ENCODE measurements around the gene GLP1R. TPM values are rescaled to one million over a fixed set of nuclear protein-coding genes. Genes with fewer than 3 reads are reported as not detected.

The GLP1R gene
- total and polyA plus RNA-seq, 2 of the 4 experiments (the other 2 are of a cell fraction): not detected

DNA sequence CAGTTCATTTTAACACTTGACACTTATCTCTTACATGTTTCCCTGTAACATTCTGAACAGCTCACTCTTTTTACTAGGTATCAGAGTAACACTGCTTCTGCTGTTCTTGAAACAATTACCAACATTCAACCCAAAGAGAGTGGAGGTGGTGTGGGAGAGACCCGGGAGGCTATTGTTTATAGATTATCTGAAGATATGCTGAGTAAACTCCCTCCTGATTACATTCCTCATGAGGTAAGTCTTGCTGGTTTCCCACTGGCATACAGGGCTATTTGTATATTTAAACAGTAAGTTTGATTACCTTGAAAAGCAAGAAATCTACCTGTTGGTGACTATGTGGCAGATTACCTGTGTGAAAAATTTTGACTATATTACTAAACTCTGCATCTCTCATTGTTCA lies 39.8 kb upstream of the GLP1R start:
- H3K4me1 ChIP-seq (ENCODE audit: control insufficient read depth, insufficient read depth, low read length): no peaks in the 10 kb centered on the region

More for the DNA sequence above, 39.8 kb upstream of the GLP1R start:
- H2AK5ac ChIP-seq (ENCODE audit: low read depth, low read length): no peak overlapping the region
- H2AFZ ChIP-seq (replicated peaks; ENCODE audit: low read length, poor library complexity): no peak overlapping the region
- H3K36me3 ChIP-seq (ENCODE audit: control insufficient read depth, insufficient read depth, low read length): no peaks in the 10 kb centered on the region
- dilution Hi-C loops (cut with HindIII; ENCODE audit: low sequenced_read_pairs, unreplicated experiment): no loop called here
- H3K9ac ChIP-seq (ENCODE audit: low read depth, low read length): no peak overlapping the region
- no peak overlapping the region for H2BK20ac ChIP-seq (ENCODE audit: low read depth, low read length)
- no peak overlapping the region for H2BK120ac ChIP-seq (ENCODE audit: low read depth, low read length)
- in situ Hi-C loops (cut with MboI; ENCODE audit: low sequenced_read_pairs): no loop called here
- no peak overlapping the region for H3K23ac ChIP-seq (ENCODE audit: low read depth, low read length)
- H2BK5ac ChIP-seq (ENCODE audit: low read depth, low read length, poor library complexity, severe bottlenecking): no peak overlapping the region
- H3K79me1 ChIP-seq (ENCODE audit: low read depth in 1 of 2, low read length in 2 of 2): no peaks in the 10 kb centered on the region
- no peak overlapping the region for H4K8ac ChIP-seq (ENCODE audit: low read depth in 2 of 2, low read length in 2 of 2)
- no peak overlapping the region for H4K5ac ChIP-seq (ENCODE audit: low read depth, low read length)
- H3K4ac ChIP-seq (ENCODE audit: low read depth, low read length): no peak overlapping the region
- H3K27me3 ChIP-seq (ENCODE audit: control insufficient read depth, insufficient read depth, low read length): no peaks in the 10 kb centered on the region
- H3K18ac ChIP-seq (ENCODE audit: low read depth, low read length): no peak overlapping the region
- no peak overlapping the region for H4K91ac ChIP-seq (ENCODE audit: insufficient read depth, low read depth, low read length)
- ChIA-PET POLR2A (ENCODE audit: unreplicated experiment) (no interaction called here), CTCF (interaction anchor here (0.6 kb wide), 1 partner anchor 30 kb away, joined by 3 read pairs; no protein-coding TSS in a partner anchor)
- WGBS, 2 experiments (ENCODE audit: extremely low coverage in 2 of 2, insufficient read length in 1 of 2): no CpG with 5 or more reads among the region's 1 CpG
- H3K14ac ChIP-seq (replicated peaks; ENCODE audit: low read depth, low read length): no peak overlapping the region
- no peaks in the 10 kb centered on the region for H4K20me1 ChIP-seq (ENCODE audit: insufficient read depth, low read length)
- no peak for ATAC-seq (ENCODE audit: low read depth)
- H2BK15ac ChIP-seq (ENCODE audit: low read depth, low read length): no peak overlapping the region
- no TSS peak for BruUV-seq (replicated peaks)
- no peaks in the 10 kb centered on the region for H3K9me1 ChIP-seq (ENCODE audit: insufficient read depth, low read length)
- no peak for DNase-seq
- H3K4me2 ChIP-seq (ENCODE audit: low read depth, low read length): no peak overlapping the region
- no peak overlapping the region for H3K4me3 ChIP-seq (ENCODE audit: insufficient read depth, low read depth, low read length)
- intact Hi-C loops (cut with micrococcal nuclease): no loop called here
- TF ChIP-seq RCOR1 (IDR thresholded peaks at IDR 0.05; ENCODE audit: insufficient replicate concordance, low read length): no peak
- no peak for TF ChIP-seq RFX5 (IDR thresholded peaks at IDR 0.05; ENCODE audit: low read depth, low read length)
- TF ChIP-seq CEBPB (IDR thresholded peaks at IDR 0.05; ENCODE audit: low read depth, low read length): no peak
- TF ChIP-seq FOS (IDR thresholded peaks at IDR 0.05; ENCODE audit: low read depth, low read length): no peak
- TF ChIP-seq, protein P1, sequence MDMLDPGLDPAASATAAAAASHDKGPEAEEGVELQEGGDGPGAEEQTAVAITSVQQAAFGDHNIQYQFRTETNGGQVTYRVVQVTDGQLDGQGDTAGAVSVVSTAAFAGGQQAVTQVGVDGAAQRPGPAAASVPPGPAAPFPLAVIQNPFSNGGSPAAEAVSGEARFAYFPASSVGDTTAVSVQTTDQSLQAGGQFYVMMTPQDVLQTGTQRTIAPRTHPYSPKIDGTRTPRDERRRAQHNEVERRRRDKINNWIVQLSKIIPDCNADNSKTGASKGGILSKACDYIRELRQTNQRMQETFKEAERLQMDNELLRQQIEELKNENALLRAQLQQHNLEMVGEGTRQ (IDR thresholded peaks at IDR 0.05; ENCODE audit: low read depth, low read length): no peak
- TF ChIP-seq, protein P2, sequence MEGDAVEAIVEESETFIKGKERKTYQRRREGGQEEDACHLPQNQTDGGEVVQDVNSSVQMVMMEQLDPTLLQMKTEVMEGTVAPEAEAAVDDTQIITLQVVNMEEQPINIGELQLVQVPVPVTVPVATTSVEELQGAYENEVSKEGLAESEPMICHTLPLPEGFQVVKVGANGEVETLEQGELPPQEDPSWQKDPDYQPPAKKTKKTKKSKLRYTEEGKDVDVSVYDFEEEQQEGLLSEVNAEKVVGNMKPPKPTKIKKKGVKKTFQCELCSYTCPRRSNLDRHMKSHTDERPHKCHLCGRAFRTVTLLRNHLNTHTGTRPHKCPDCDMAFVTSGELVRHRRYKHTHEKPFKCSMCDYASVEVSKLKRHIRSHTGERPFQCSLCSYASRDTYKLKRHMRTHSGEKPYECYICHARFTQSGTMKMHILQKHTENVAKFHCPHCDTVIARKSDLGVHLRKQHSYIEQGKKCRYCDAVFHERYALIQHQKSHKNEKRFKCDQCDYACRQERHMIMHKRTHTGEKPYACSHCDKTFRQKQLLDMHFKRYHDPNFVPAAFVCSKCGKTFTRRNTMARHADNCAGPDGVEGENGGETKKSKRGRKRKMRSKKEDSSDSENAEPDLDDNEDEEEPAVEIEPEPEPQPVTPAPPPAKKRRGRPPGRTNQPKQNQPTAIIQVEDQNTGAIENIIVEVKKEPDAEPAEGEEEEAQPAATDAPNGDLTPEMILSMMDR (conservative IDR thresholded peaks at IDR 0.05; ENCODE audit: low read depth, low read length): no peak
- TF ChIP-seq NFE2L2 (IDR thresholded peaks at IDR 0.05; ENCODE audit: low read depth, low read length): no peak
- TF ChIP-seq, protein P3, sequence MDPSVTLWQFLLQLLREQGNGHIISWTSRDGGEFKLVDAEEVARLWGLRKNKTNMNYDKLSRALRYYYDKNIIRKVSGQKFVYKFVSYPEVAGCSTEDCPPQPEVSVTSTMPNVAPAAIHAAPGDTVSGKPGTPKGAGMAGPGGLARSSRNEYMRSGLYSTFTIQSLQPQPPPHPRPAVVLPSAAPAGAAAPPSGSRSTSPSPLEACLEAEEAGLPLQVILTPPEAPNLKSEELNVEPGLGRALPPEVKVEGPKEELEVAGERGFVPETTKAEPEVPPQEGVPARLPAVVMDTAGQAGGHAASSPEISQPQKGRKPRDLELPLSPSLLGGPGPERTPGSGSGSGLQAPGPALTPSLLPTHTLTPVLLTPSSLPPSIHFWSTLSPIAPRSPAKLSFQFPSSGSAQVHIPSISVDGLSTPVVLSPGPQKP (IDR thresholded peaks at IDR 0.05; ENCODE audit: borderline replicate concordance, low read depth, low read length): no peak
- no peak for TF ChIP-seq CHD1 (IDR thresholded peaks at IDR 0.05; ENCODE audit: low read depth, low read length)
- TF ChIP-seq MXI1 (IDR thresholded peaks at IDR 0.05; ENCODE audit: borderline replicate concordance, low read depth, low read length): no peak
- TF ChIP-seq MAFK (IDR thresholded peaks at IDR 0.05; ENCODE audit: low read depth, low read length): no peak
- no peak for TF ChIP-seq SMC3 (IDR thresholded peaks at IDR 0.05; ENCODE audit: low read depth, low read length)
- no peak for TF ChIP-seq BHLHE40 (IDR thresholded peaks at IDR 0.05; ENCODE audit: low read depth, low read length)
- no peak for TF ChIP-seq MAZ (IDR thresholded peaks at IDR 0.05; ENCODE audit: borderline replicate concordance, low read depth, low read length)
- no peak for TF ChIP-seq RAD21 (IDR thresholded peaks at IDR 0.05; ENCODE audit: low read length)
- no peak for TF ChIP-seq POLR2A (IDR thresholded peaks at IDR 0.05; ENCODE audit: low read depth, low read length)
- no peaks in the 10 kb centered on the region for H3K9me3 ChIP-seq (ENCODE audit: control insufficient read depth, insufficient read depth, low read length)
- no peak overlapping the region for H3K27ac ChIP-seq (ENCODE audit: insufficient read depth, low read length)
- no peak overlapping the region for H2AK9ac ChIP-seq (replicated peaks; ENCODE audit: low read depth, low read length, poor library complexity)
- no peak overlapping the region for H3K56ac ChIP-seq (ENCODE audit: extremely low read depth, insufficient read depth, low read length)
